SK-N-SH treated with all-trans-retinoic acid at 6 μM for 48 hours (cell line): ENCODE data around the gene RNU1-4.
"Not testable (repeated sequence)": the region's sequence is repeated elsewhere in the genome, so short reads cannot be mapped to it uniquely, and the experiment has no call there.

Source experiments
- ARNTL ChIP-seq: fragments of 450-650 bp; formaldehyde crosslinking; IDR thresholded peaks from 2 replicates; pipeline ENCODE4 v1.5.0; 2020; ENCODE audit warnings: low read depth, mild to moderate bottlenecking, moderate library complexity, borderline replicate concordance
- TCF4 ChIP-seq: fragments of 250-450 bp; sonication (Bioruptor Pico); IDR thresholded peaks from 2 replicates; pipeline ENCODE4 v1.8.0; 2021; ENCODE audit warnings: mild to moderate bottlenecking, moderate library complexity, borderline replicate concordance
- ZC3H10 ChIP-seq: fragments of 250-450 bp; sonication (Bioruptor Pico); IDR thresholded peaks from 2 replicates; pipeline ENCODE4 v1.5.1; 2021; ENCODE audit warnings: mild to moderate bottlenecking, moderate library complexity

DNA sequence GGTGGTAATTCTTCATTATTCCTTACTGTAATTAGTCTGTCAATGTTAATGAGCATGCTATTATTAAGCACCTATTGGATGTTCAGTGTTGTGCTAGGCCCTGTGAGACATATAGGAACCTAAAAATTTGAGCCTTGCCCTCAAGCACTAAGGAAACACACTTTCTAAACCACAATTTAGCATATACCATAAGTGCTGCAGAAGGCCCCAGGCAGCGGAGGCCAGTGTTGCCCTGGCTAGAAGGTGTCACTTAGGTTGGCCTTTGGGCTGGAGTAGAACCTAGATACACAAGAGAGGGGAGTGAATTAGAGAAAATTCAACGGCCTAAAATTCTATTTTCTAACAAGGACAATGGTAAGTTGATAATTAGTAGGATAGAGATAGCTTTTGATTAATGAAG lies 44.6 kb downstream of the RNU1-4 start:
- not testable (repeated sequence) for TF ChIP-seq ARNTL, ZC3H10, TCF4 (CRISPR knock-in tag)
